Prostate gland (tissue), 2 donors: ENCODE data around the gene HGFAC. TPM values are rescaled to one million over a fixed set of nuclear protein-coding genes. Genes with fewer than 3 reads are reported as not detected.

ENCODE experiments used
- DNase-seq: peaks from one replicate; pipeline ENCODE4 v3.0.0-alpha.2; 2019; ENCODE audit warnings: low spot score
- H3K27ac ChIP-seq, 2 donors: fragments of 200-600 bp; sonication (generic); 2 replicates each; pipeline ENCODE4 v1.5.1; 2017 to 2019
- H3K27me3 ChIP-seq: fragments of 200-600 bp; sonication (generic); replicated peaks from 2 replicates; pipeline ENCODE4 v1.5.1; 2019; ENCODE audit not compliant: insufficient read depth
- H3K36me3 ChIP-seq, 2 donors: fragments of 200-600 bp; sonication (generic); 1 replicate in 1 of 2; 2 replicates in 1 of 2; pipeline versions ENCODE4 v1.5.1 to v1.8.1; 2017 to 2019
- H3K4me1 ChIP-seq: fragments of 200-600 bp; sonication (generic); replicated peaks from 2 replicates; pipeline ENCODE4 v1.5.1; 2019
- H3K4me3 ChIP-seq, 2 donors: fragments of 200-600 bp; sonication (generic); 2 replicates each; pipeline ENCODE4 v1.5.1; 2017 to 2019
- H3K9me3 ChIP-seq: fragments of 200-600 bp; sonication (generic); 2 replicates; pipeline ENCODE4 v1.5.1; 2017
- CTCF ChIP-seq, 4 experiments: fragments of 200-600 bp in 2 of 4; fragments of 450-650 bp in 2 of 4; sonication (generic) in 2 of 4; IDR thresholded peaks; 1 replicate in 3 of 4; 2 replicates in 1 of 4; pipeline ENCODE4 v1.5.1; 2016 to 2019; ENCODE audit warnings: antibody characterized with exemption in 4 of 4, mild to moderate bottlenecking in 2 of 4, moderate library complexity in 2 of 4
- POLR2A ChIP-seq: fragments of 450-650 bp; IDR thresholded peaks from one replicate; pipeline ENCODE4 v1.6.1; 2016; ENCODE audit warnings: antibody characterized with exemption, mild to moderate bottlenecking
- POLR2AphosphoS5 ChIP-seq: sonication (generic); formaldehyde crosslinking; IDR thresholded peaks from one replicate; pipeline ENCODE4 v1.6.1; 2017; ENCODE audit warnings: antibody characterized with exemption
- WGBS: methylation state at CpG from one replicate; pipeline ENCODE4 v1.1.5; 2018; 5-methylcytosine and 5-hydroxymethylcytosine counted together
- intact Hi-C: fragments of 100-400 bp; cut with DNase I; formaldehyde crosslinking; loops from one replicate; pipeline ENCODE4 v1.14.2; 2022
- total RNA-seq, 2 donors: library from RNA; depleted of rRNA; stranded (reverse); fragments of >200 nt; gene quantifications; one replicate each; pipeline ENCODE4 v1.1.0, GENCODE V29; 2016

Gene HGFAC
- total RNA-seq, 2 donors from 2014 or later: 0.27 to 1.9 TPM

GRCh38 chr4:3494462-3494871 is 52.7 kb downstream of the HGFAC start:
- Histone ChIP-seq H3K4me3 (no peak overlapping the region), H3K27me3 (no peaks in the 10 kb centered on the region), H3K36me3 (no peaks in the 10 kb centered on the region), H3K4me1 (no peaks in the 10 kb centered on the region), H3K9me3 (no peaks in the 10 kb centered on the region), H3K27ac (no peak overlapping the region)
- intact Hi-C loops: no loop called here
- DNase-seq: no peak
- 34% methylated on average over 14 of the region's 15 CpGs for WGBS
- TF ChIP-seq POLR2A (no peak), POLR2AphosphoS5 (no peak), CTCF (IDR thresholded peaks at IDR 0.05) (no peak)

GRCh38 chr4:3495204-3495975 is 53.6 kb downstream of the HGFAC start:
- Histone ChIP-seq H3K9me3 (no peaks in the 10 kb centered on the region), H3K27me3 (no peaks in the 10 kb centered on the region), H3K4me3 (no peak overlapping the region), H3K27ac (no peak overlapping the region), H3K36me3 (no peaks in the 10 kb centered on the region), H3K4me1 (no peaks in the 10 kb centered on the region)
- no peak for TF ChIP-seq CTCF (IDR thresholded peaks at IDR 0.05)
- TF ChIP-seq POLR2AphosphoS5: no peak
- TF ChIP-seq POLR2A: no peak
- intact Hi-C loops: no loop called here
- DNase-seq: no peak
- 66% methylated on average over 13 of the region's 28 CpGs for WGBS

GRCh38 chr4:3496021-3496420 is 54.3 kb downstream of the HGFAC start:
- 80% methylated on average over 12 of the region's 14 CpGs for WGBS
- intact Hi-C loops: no loop called here
- no peaks in the 10 kb centered on the region for H3K36me3 ChIP-seq
- no peak overlapping the region for H3K4me3 ChIP-seq
- no peaks in the 10 kb centered on the region for H3K9me3 ChIP-seq
- no peak for DNase-seq
- H3K27me3 ChIP-seq: no peaks in the 10 kb centered on the region
- no peaks in the 10 kb centered on the region for H3K4me1 ChIP-seq
- H3K27ac ChIP-seq: no peak overlapping the region
- TF ChIP-seq POLR2A (no peak), CTCF (IDR thresholded peaks at IDR 0.05) (no peak), POLR2AphosphoS5 (no peak)

- WGBS: 91% methylated on average over 6 of the region's 6 CpGs
- TF ChIP-seq CTCF (IDR thresholded peaks at IDR 0.05): no peak
- no peak for TF ChIP-seq POLR2AphosphoS5
- TF ChIP-seq POLR2A: no peak
- Histone ChIP-seq H3K27ac (no peak overlapping the region), H3K4me3 (no peak overlapping the region), H3K4me1 (no peaks in the 10 kb centered on the region), H3K9me3 (no peaks in the 10 kb centered on the region), H3K36me3 (no peaks in the 10 kb centered on the region), H3K27me3 (no peaks in the 10 kb centered on the region)
- intact Hi-C loops: no loop called here
- no peak for DNase-seq
Measured at GRCh38 chr4:3497095-3497494, 55.3 kb downstream of the HGFAC start.
